WTC11 (cell line): ENCODE results near the gene INVS. TPM values are rescaled to one million over a fixed set of nuclear protein-coding genes. Genes with fewer than 3 reads are reported as not detected.

ENCODE experiments used
- ATAC-seq: fragments of 200-7000 bp; cut with Tn5 transposase; 2 replicates; pipeline ENCODE4 v1.10.0; 2021; ENCODE audit warnings: mild to moderate bottlenecking, moderate library complexity
- CTCF ChIA-PET: fragments of 300-600 bp; sonication (Branson Sonifier 250); formaldehyde crosslinking; loops from one replicate; lab custom pipeline; 2021; ENCODE audit warnings: antibody characterized with exemption; lab: Charles Lee
- POLR2A ChIA-PET: fragments of 350-600 bp; sonication (Branson Sonifier 250); formaldehyde crosslinking; loops from one replicate; lab custom pipeline; 2021; ENCODE audit warnings: antibody characterized with exemption; lab: Charles Lee
- DNase-seq: peaks from one replicate; pipeline ENCODE4 v3.0.0; 2021; ENCODE audit warnings: low spot score
- H3K27ac Mint-ChIP-seq: 2 replicates; pipeline ENCODE4 v1.8.0; 2021; ENCODE audit warnings: mixed read lengths
- H3K27me3 Mint-ChIP-seq: 2 replicates; pipeline ENCODE4 v1.8.0; 2021; ENCODE audit warnings: low read depth, mild to moderate bottlenecking, moderate library complexity, mixed read lengths
- H3K36me3 Mint-ChIP-seq: 2 replicates; pipeline ENCODE4 v1.8.0; 2021; ENCODE audit warnings: mixed read lengths
- H3K4me1 Mint-ChIP-seq: 2 replicates; pipeline ENCODE4 v1.8.0; 2022; ENCODE audit warnings: mixed read lengths
- H3K4me3 Mint-ChIP-seq: 2 replicates; pipeline ENCODE4 v1.8.0; 2021; ENCODE audit warnings: mild to moderate bottlenecking, moderate library complexity, mixed read lengths
- H3K9me3 Mint-ChIP-seq: 2 replicates; pipeline ENCODE4 v1.8.0; 2021; ENCODE audit warnings: mixed read lengths
- ATF2 ChIP-seq: sonication (generic); formaldehyde crosslinking; IDR thresholded peaks from 2 replicates; pipeline ENCODE4 v1.8.1; 2022; ENCODE audit warnings: low read depth, missing genetic modification reagents, borderline replicate concordance
- CDX4 ChIP-seq: fragments of 250-450 bp; sonication (Bioruptor Pico); IDR thresholded peaks from 2 replicates; pipeline ENCODE4 v1.9.0; 2021; ENCODE audit warnings: moderate library complexity, mild to moderate bottlenecking, inconsistent platforms, borderline replicate concordance
- CREM ChIP-seq: sonication (generic); formaldehyde crosslinking; IDR thresholded peaks from 2 replicates; pipeline ENCODE4 v1.8.1; 2022; ENCODE audit warnings: mild to moderate bottlenecking, missing genetic modification reagents, moderate library complexity
- CTCF ChIP-seq: fragments of 200-600 bp; IDR thresholded peaks from 2 replicates; pipeline ENCODE4 v1.8.0; 2022; ENCODE audit warnings: antibody characterized with exemption
- FOXK1 ChIP-seq: sonication (generic); formaldehyde crosslinking; IDR thresholded peaks from 2 replicates; pipeline ENCODE4 v1.8.0; 2022; ENCODE audit warnings: mild to moderate bottlenecking, moderate library complexity, missing genetic modification reagents
- FOXP4 ChIP-seq: sonication (generic); formaldehyde crosslinking; IDR thresholded peaks from 2 replicates; pipeline ENCODE4 v1.8.0; 2022; ENCODE audit warnings: mild to moderate bottlenecking, missing genetic modification reagents
- HMGA2 ChIP-seq: fragments of 250-450 bp; sonication (Bioruptor Pico); IDR thresholded peaks from 2 replicates; pipeline ENCODE4 v1.4.0; 2021; ENCODE audit warnings: mild to moderate bottlenecking, moderate library complexity
- JUN ChIP-seq: sonication (generic); formaldehyde crosslinking; IDR thresholded peaks from 2 replicates; pipeline ENCODE4 v1.8.0; 2023; ENCODE audit warnings: mild to moderate bottlenecking, missing genetic modification reagents
- MAX ChIP-seq: sonication (generic); formaldehyde crosslinking; IDR thresholded peaks from 2 replicates; pipeline ENCODE4 v1.8.0; 2022; ENCODE audit warnings: mild to moderate bottlenecking, missing genetic modification reagents
- MXD4 ChIP-seq: fragments of 250-450 bp; sonication (Bioruptor Pico); IDR thresholded peaks from 2 replicates; pipeline ENCODE4 v1.8.0; 2021; ENCODE audit warnings: mild to moderate bottlenecking, moderate library complexity, borderline replicate concordance
- NFYB ChIP-seq: sonication (generic); formaldehyde crosslinking; conservative IDR thresholded peaks from 2 replicates; pipeline ENCODE4 v1.8.0; 2022; ENCODE audit warnings: low read depth, missing genetic modification reagents
- NR1H2 ChIP-seq: sonication (generic); formaldehyde crosslinking; IDR thresholded peaks from 2 replicates; pipeline ENCODE4 v1.9.0; 2021; ENCODE audit warnings: mild to moderate bottlenecking, moderate library complexity, missing genetic modification reagents
- OVOL2 ChIP-seq: fragments of 250-450 bp; sonication (Bioruptor Pico); IDR thresholded peaks from 2 replicates; pipeline ENCODE4 v1.9.0; 2021; ENCODE audit warnings: mild to moderate bottlenecking, borderline replicate concordance
- PREB ChIP-seq: sonication (generic); formaldehyde crosslinking; IDR thresholded peaks from 2 replicates; pipeline ENCODE4 v1.8.1; 2022; ENCODE audit warnings: mild to moderate bottlenecking, missing genetic modification reagents, moderate library complexity, borderline replicate concordance
- ZNF263 ChIP-seq: sonication (generic); formaldehyde crosslinking; IDR thresholded peaks from 2 replicates; pipeline ENCODE4 v1.8.1; 2022; ENCODE audit warnings: low read depth, mild to moderate bottlenecking, moderate library complexity, missing genetic modification reagents
- ZNF425 ChIP-seq: fragments of 250-450 bp; sonication (Bioruptor Pico); conservative IDR thresholded peaks from 2 replicates; pipeline ENCODE4 v1.9.0; 2021; ENCODE audit warnings: mild to moderate bottlenecking
- total RNA-seq: library from RNA; stranded (reverse); gene quantifications from 3 replicates; pipeline ENCODE4 v1.2.3, GENCODE V29; 2021

INVS gene
- total RNA-seq, 1 experiment from 2014 or later: 8.1 TPM

GRCh38 chr9:100211476-100211875 is 112.4 kb downstream of the INVS start (continued):
- TF ChIP-seq ZNF425 (no peak), NFYB (CRISPR knock-in tag) (no peak), CDX4 (CRISPR knock-in tag) (no peak), CREM (CRISPR knock-in tag) (no peak)

- POLR2A ChIA-PET: no interaction called here
- Mint-ChIP-seq H3K27ac (no peak overlapping the region), H3K4me1 (peaks cover 20% of the 10 kb centered on the region), H3K27me3 (no peaks in the 10 kb centered on the region), H3K36me3 (no peaks in the 10 kb centered on the region), H3K4me3 (no peak overlapping the region)
- peak; percentile 18 for ATAC-seq
- DNase-seq: no peak
- TF ChIP-seq FOXK1 (CRISPR knock-in tag) (no peak), NR1H2 (CRISPR knock-in tag) (no peak), JUN (no peak)
- TF ChIP-seq, all 79 proteins: peak for 0
- CTCF ChIA-PET: interaction anchor here (0.7 to 1.8 kb wide), 2 partner anchors 151 to 389 kb away, joined by 4 read pairs; no protein-coding TSS in a partner anchor
- H3K9me3 Mint-ChIP-seq: no peaks in the 10 kb centered on the region
These were observed 114.9 kb downstream of the INVS start for GRCh38 chr9:100213730-100214477.

- TF ChIP-seq CTCF (peak; percentile 83), MXD4 (no peak)
- Mint-ChIP-seq H3K27ac (no peak overlapping the region), H3K9me3 (no peaks in the 10 kb centered on the region), H3K4me1 (peaks cover 7% of the 10 kb centered on the region), H3K4me3 (no peak overlapping the region), H3K27me3 (no peaks in the 10 kb centered on the region), H3K36me3 (no peaks in the 10 kb centered on the region)
- CTCF ChIA-PET: interaction anchor here (0.5 to 1.6 kb wide), 22 partner anchors 9 to 1031 kb away, joined by 3 to 8 read pairs (median 3); no protein-coding TSS in a partner anchor
- POLR2A ChIA-PET: interaction anchor here (0.6 kb wide), 1 partner anchor 70 kb away, joined by 3 read pairs; no protein-coding TSS in a partner anchor
- ATAC-seq (peak; percentile 94), DNase-seq (peak; percentile 83)
These were observed 117.2 kb downstream of the INVS start for GRCh38 chr9:100216178-100216787.

GRCh38 chr9:100217536-100217935 is 118.5 kb downstream of the INVS start:
- Mint-ChIP-seq H3K4me1 (peaks cover 7% of the 10 kb centered on the region), H3K4me3 (no peak overlapping the region), H3K36me3 (no peaks in the 10 kb centered on the region), H3K27ac (no peak overlapping the region), H3K9me3 (no peaks in the 10 kb centered on the region), H3K27me3 (no peaks in the 10 kb centered on the region)
- ChIA-PET CTCF (interaction anchor here (0.6 kb wide), 1 partner anchor 64 kb away, joined by 4 read pairs; no protein-coding TSS in a partner anchor), POLR2A (no interaction called here)
- DNase-seq: no peak
- ATAC-seq: no peak
- TF ChIP-seq MAX: no peak
- no peak for TF ChIP-seq OVOL2 (CRISPR knock-in tag)
- TF ChIP-seq PREB (CRISPR knock-in tag): no peak
- TF ChIP-seq ZNF263 (CRISPR knock-in tag): no peak
- TF ChIP-seq FOXP4 (CRISPR knock-in tag): no peak
- no peak for TF ChIP-seq HMGA2 (CRISPR knock-in tag)
- TF ChIP-seq ATF2: no peak
